HG03520 (cell line): ENCODE data around the gene NCF1.
"Not testable (repeated sequence)": the region's sequence is repeated elsewhere in the genome, so short reads cannot be mapped to it uniquely, and the experiment has no call there.

Experiments used
- ATAC-seq: cut with Tn5 transposase; IDR thresholded peaks from one replicate; pipeline ENCODE4 v1.9.1; 2021; ENCODE audit warnings: mild to moderate bottlenecking, moderate library complexity; ENCODE audit not compliant: unreplicated experiment

The NCF1 gene

GRCh38 chr7:74773760-74774750, at the start of gene NCF1:
Gene NCF1 (plus strand): TSS chr7:74774011. CDS start chr7:74774032, 21 bp downstream.
- peak; percentile 77 for ATAC-seq

- no peak for ATAC-seq
These were observed 48.0 kb upstream of the NCF1 start for GRCh38 chr7:74725840-74726239.

GRCh38 chr7:74726309-74727101, 47.3 kb upstream of the NCF1 start:
- ATAC-seq: no peak

- not testable (repeated sequence) for ATAC-seq
These were observed 45.1 kb upstream of the NCF1 start for GRCh38 chr7:74728686-74729085.

GRCh38 chr7:74730186-74730585, 43.6 kb upstream of the NCF1 start:
- not testable (repeated sequence) for ATAC-seq

GRCh38 chr7:74739974-74740703, 33.7 kb upstream of the NCF1 start:
- not testable (repeated sequence) for ATAC-seq

- not testable (repeated sequence) for ATAC-seq
These were observed 29.8 kb upstream of the NCF1 start for GRCh38 chr7:74743936-74744557.

- ATAC-seq: not testable (repeated sequence)
These were observed 19.8 kb upstream of the NCF1 start for GRCh38 chr7:74753921-74754482.

GRCh38 chr7:74756673-74757072, 17.1 kb upstream of the NCF1 start:
- ATAC-seq: not testable (repeated sequence)

- ATAC-seq: not testable (repeated sequence)
These were observed 15.5 kb upstream of the NCF1 start for GRCh38 chr7:74758268-74758667.

GRCh38 chr7:74758982-74759381, 14.8 kb upstream of the NCF1 start:
- not testable (repeated sequence) for ATAC-seq

GRCh38 chr7:74765205-74765918, 8.4 kb upstream of the NCF1 start:
- not testable (repeated sequence) for ATAC-seq

GRCh38 chr7:74766509-74766908, 7.3 kb upstream of the NCF1 start:
- not testable (repeated sequence) for ATAC-seq

- not testable (repeated sequence) for ATAC-seq
These were observed 6.8 kb upstream of the NCF1 start for GRCh38 chr7:74766991-74767390.

GRCh38 chr7:74770062-74770461, 3.7 kb upstream of the NCF1 start:
- not testable (repeated sequence) for ATAC-seq

GRCh38 chr7:74772093-74772492, 1.7 kb upstream of the NCF1 start:
- not testable (repeated sequence) for ATAC-seq

- ATAC-seq: not testable (repeated sequence)
These were observed 1.3 kb downstream of the NCF1 start for GRCh38 chr7:74775111-74775510.

GRCh38 chr7:74779053-74779452, 5.2 kb downstream of the NCF1 start:
- ATAC-seq: not testable (repeated sequence)

GRCh38 chr7:74781746-74782145, 7.9 kb downstream of the NCF1 start:
- not testable (repeated sequence) for ATAC-seq
